Measurements from ENCODE around the gene TNFAIP3. TPM values are rescaled to one million over a fixed set of nuclear protein-coding genes. Genes with fewer than 3 reads are reported as not detected.
"Not testable (repeated sequence)": the region's sequence is repeated elsewhere in the genome, so short reads cannot be mapped to it uniquely, and the experiment has no call there.

Gene TNFAIP3
- total and polyA plus RNA-seq, 2 donors (not counting 1 experiment from before 2014, with no cell fraction given): 86.2 to 92.0 TPM

GRCh38 chr6:137884149-137884909, 17.3 kb downstream of the TNFAIP3 start:
- peak overlapping the region in 1 of 2 donors; percentile 86 for H3K27ac ChIP-seq (ENCODE audit: low read length in 2 of 2)
- H3K79me2 ChIP-seq (ENCODE audit: control insufficient read depth, insufficient read depth, low read length): peaks cover 13% of the 10 kb centered on the region
- Mint-ChIP-seq H3K4me3 (no peak overlapping the region), H3K27me3 (no peaks in the 10 kb centered on the region), H3K4me1 (peaks cover 17% of the 10 kb centered on the region), H3K9me3 (ENCODE audit: insufficient read depth) (peaks cover 2% of the 10 kb centered on the region), H3K27ac (no peak overlapping the region)
- no peak overlapping the region for H3K9ac ChIP-seq (ENCODE audit: low read length)
- H2AFZ ChIP-seq (ENCODE audit: insufficient read depth, low read depth, low read length, poor library complexity, severe bottlenecking): no peak overlapping the region
- POLR2A ChIA-PET: no interaction called here
- intact Hi-C loops (cut with micrococcal nuclease): no loop called here
- WGBS (ENCODE audit: insufficient coverage): no CpG with 5 or more reads among the region's 5 CpGs
- H4K20me1 ChIP-seq (ENCODE audit: control insufficient read depth, insufficient read depth, low read length, poor library complexity, severe bottlenecking): peaks cover 25% of the 10 kb centered on the region
- CTCF ChIA-PET: interaction anchor here (2.2 kb wide), 1 partner anchor 14 kb away, joined by 5 read pairs; no protein-coding TSS in a partner anchor
- peaks cover 12% of the 10 kb centered on the region in 2 donors for H3K4me1 ChIP-seq (ENCODE audit: control insufficient read depth in 2 of 2, insufficient read depth in 2 of 2, low read length in 2 of 2)
- no peak overlapping the region for H3K4me2 ChIP-seq (replicated peaks; ENCODE audit: low read depth, low read length, poor library complexity, severe bottlenecking)
- ATAC-seq (ENCODE audit: low read depth) (no peak), DNase-seq (no peak)
- H3K4me3 ChIP-seq (ENCODE audit: control extremely low read depth in 1 of 5, extremely low read depth in 1 of 5, insufficient read depth in 1 of 5, low read depth in 2 of 5, low read length in 4 of 5): no peak overlapping the region
- no peaks in the 10 kb centered on the region for H3K9me3 ChIP-seq (ENCODE audit: control extremely low read depth in 1 of 3, control insufficient read depth in 2 of 3, insufficient read depth in 1 of 3, low read length in 2 of 3)
- peaks cover 1 to 37% of the 10 kb centered on the region in 2 experiments for H3K36me3 ChIP-seq (replicated peaks in 1 of 2; ENCODE audit: control extremely low read depth in 1 of 2, control insufficient read depth in 1 of 2, extremely low read depth in 1 of 2, insufficient read depth in 2 of 2, low read length in 1 of 2)
- TF ChIP-seq EZH2 (IDR thresholded peaks at IDR 0.05; ENCODE audit: borderline replicate concordance, insufficient read depth, low read depth, low read length, poor library complexity, severe bottlenecking) (no peak), CTCF (IDR thresholded peaks at IDR 0.05) (no peak)
- H3K27me3 ChIP-seq (replicated peaks in 1 of 4; ENCODE audit: control extremely low read depth in 1 of 4, control insufficient read depth in 3 of 4, insufficient read depth in 4 of 4, low read length in 3 of 4): no peaks in the 10 kb centered on the region

GRCh38 chr6:137884910-137885229, 17.8 kb downstream of the TNFAIP3 start:
- H3K4me3 Mint-ChIP-seq; H3K4me2 ChIP-seq (replicated peaks; ENCODE audit: low read depth, low read length, poor library complexity, severe bottlenecking); H3K9me3 ChIP-seq (ENCODE audit: control extremely low read depth in 1 of 3, control insufficient read depth in 2 of 3, insufficient read depth in 1 of 3, low read length in 2 of 3); H3K9ac ChIP-seq (ENCODE audit: low read length); H3K27me3 ChIP-seq (replicated peaks in 1 of 4; ENCODE audit: control extremely low read depth in 1 of 4, control insufficient read depth in 3 of 4, insufficient read depth in 4 of 4, low read length in 3 of 4); H3K27ac Mint-ChIP-seq; intact Hi-C loops (cut with micrococcal nuclease); H3K4me3 ChIP-seq (ENCODE audit: control extremely low read depth in 1 of 5, extremely low read depth in 1 of 5, insufficient read depth in 1 of 5, low read depth in 2 of 5, low read length in 4 of 5); H2AFZ ChIP-seq (ENCODE audit: insufficient read depth, low read depth, low read length, poor library complexity, severe bottlenecking); ATAC-seq (ENCODE audit: low read depth); H3K9me3 Mint-ChIP-seq (ENCODE audit: insufficient read depth); H3K79me2 ChIP-seq (ENCODE audit: control insufficient read depth, insufficient read depth, low read length); H3K27ac ChIP-seq (ENCODE audit: low read length in 2 of 2); H3K27me3 Mint-ChIP-seq; POLR2A ChIA-PET; DNase-seq: not testable (repeated sequence)
- H3K36me3 ChIP-seq (replicated peaks in 1 of 2; ENCODE audit: control extremely low read depth in 1 of 2, control insufficient read depth in 1 of 2, extremely low read depth in 1 of 2, insufficient read depth in 2 of 2, low read length in 1 of 2): peaks cover 1 to 32% of the 10 kb centered on the region in 2 experiments
- peaks cover 20% of the 10 kb centered on the region for H4K20me1 ChIP-seq (ENCODE audit: control insufficient read depth, insufficient read depth, low read length, poor library complexity, severe bottlenecking)
- CTCF ChIA-PET: interaction anchor here (2.2 kb wide), 1 partner anchor 14 kb away, joined by 5 read pairs; no protein-coding TSS in a partner anchor
- H3K4me1 Mint-ChIP-seq: peaks cover 17% of the 10 kb centered on the region
- H3K4me1 ChIP-seq (ENCODE audit: control insufficient read depth in 2 of 2, insufficient read depth in 2 of 2, low read length in 2 of 2): peaks cover 12% of the 10 kb centered on the region in 2 donors

GRCh38 chr6:137886226-137886625, 19.2 kb downstream of the TNFAIP3 start:
- intact Hi-C loops (cut with micrococcal nuclease): not testable (repeated sequence)
- peaks cover 14% of the 10 kb centered on the region for H3K4me1 Mint-ChIP-seq

More at GRCh38 chr6:137886226-137886625, 19.2 kb downstream of the TNFAIP3 start:
- H3K4me2 ChIP-seq (replicated peaks; ENCODE audit: low read depth, low read length, poor library complexity, severe bottlenecking); H3K27ac Mint-ChIP-seq; H3K27me3 Mint-ChIP-seq; ATAC-seq (ENCODE audit: low read depth); CTCF ChIA-PET; H3K9me3 ChIP-seq (ENCODE audit: control extremely low read depth in 1 of 3, control insufficient read depth in 2 of 3, insufficient read depth in 1 of 3, low read length in 2 of 3); H3K4me3 ChIP-seq (ENCODE audit: control extremely low read depth in 1 of 5, extremely low read depth in 1 of 5, insufficient read depth in 1 of 5, low read depth in 2 of 5, low read length in 4 of 5); H3K27ac ChIP-seq (ENCODE audit: low read length in 2 of 2); DNase-seq; H3K9me3 Mint-ChIP-seq (ENCODE audit: insufficient read depth); POLR2A ChIA-PET; H4K20me1 ChIP-seq (ENCODE audit: control insufficient read depth, insufficient read depth, low read length, poor library complexity, severe bottlenecking); H2AFZ ChIP-seq (ENCODE audit: insufficient read depth, low read depth, low read length, poor library complexity, severe bottlenecking); H3K79me2 ChIP-seq (ENCODE audit: control insufficient read depth, insufficient read depth, low read length); H3K4me3 Mint-ChIP-seq; H3K9ac ChIP-seq (ENCODE audit: low read length); H3K27me3 ChIP-seq (replicated peaks in 1 of 4; ENCODE audit: control extremely low read depth in 1 of 4, control insufficient read depth in 3 of 4, insufficient read depth in 4 of 4, low read length in 3 of 4): not testable (repeated sequence)
- 100% methylated on average over 1 of the region's 3 CpGs for WGBS (ENCODE audit: insufficient coverage)
- Histone ChIP-seq H3K4me1 (ENCODE audit: control insufficient read depth in 2 of 2, insufficient read depth in 2 of 2, low read length in 2 of 2) (peaks cover 12% of the 10 kb centered on the region in 2 donors), H3K36me3 (replicated peaks in 1 of 2; ENCODE audit: control extremely low read depth in 1 of 2, control insufficient read depth in 1 of 2, extremely low read depth in 1 of 2, insufficient read depth in 2 of 2, low read length in 1 of 2) (peaks cover 1 to 18% of the 10 kb centered on the region in 2 experiments)
